Muscle layer of duodenum (tissue), 2 donors: ENCODE measurements around the gene S100A4.

ENCODE experiments used
- H3K27ac ChIP-seq: one replicate; pipeline ENCODE4 v1.7.0; 2013; ENCODE audit warnings: mild to moderate bottlenecking, low read length
- H3K27me3 ChIP-seq: one replicate; pipeline ENCODE4 v1.7.0; 2013; ENCODE audit warnings: low read depth, mild to moderate bottlenecking, control low read depth, low read length
- H3K36me3 ChIP-seq, 2 donors: one replicate each; pipeline ENCODE4 v1.7.0; 2013; ENCODE audit warnings: low read length in 2 of 2, control low read depth in 1 of 2, mild to moderate bottlenecking in 1 of 2; ENCODE audit not compliant: insufficient read depth in 2 of 2, control insufficient read depth in 1 of 2
- H3K4me1 ChIP-seq, 2 donors: one replicate each; pipeline ENCODE4 v1.7.0; 2013; ENCODE audit warnings: low read length in 2 of 2, mild to moderate bottlenecking in 2 of 2, control low read depth in 1 of 2, moderate library complexity in 1 of 2; ENCODE audit not compliant: insufficient read depth in 2 of 2, control insufficient read depth in 1 of 2
- H3K4me3 ChIP-seq, 2 donors: one replicate each; pipeline ENCODE4 v1.7.0; 2013; ENCODE audit warnings: low read length in 2 of 2, low read depth in 1 of 2, mild to moderate bottlenecking in 1 of 2
- H3K9me3 ChIP-seq, 2 donors: one replicate each; pipeline ENCODE4 v1.7.0; 2013; ENCODE audit warnings: low read length in 2 of 2, control low read depth in 1 of 2, mild to moderate bottlenecking in 1 of 2; ENCODE audit not compliant: control insufficient read depth in 1 of 2
- donor health status: healthy.

S100A4 gene

GRCh38 chr1:153513023-153513422 lies 32.6 kb downstream of the S100A4 start:
- no peaks in the 10 kb centered on the region for H3K36me3 ChIP-seq
- H3K27ac ChIP-seq, result no peak overlapping the region
- H3K4me3 ChIP-seq, result no peak overlapping the region
- no peaks in the 10 kb centered on the region for H3K4me1 ChIP-seq
- no peaks in the 10 kb centered on the region for H3K27me3 ChIP-seq
- no peaks in the 10 kb centered on the region for H3K9me3 ChIP-seq

DNA sequence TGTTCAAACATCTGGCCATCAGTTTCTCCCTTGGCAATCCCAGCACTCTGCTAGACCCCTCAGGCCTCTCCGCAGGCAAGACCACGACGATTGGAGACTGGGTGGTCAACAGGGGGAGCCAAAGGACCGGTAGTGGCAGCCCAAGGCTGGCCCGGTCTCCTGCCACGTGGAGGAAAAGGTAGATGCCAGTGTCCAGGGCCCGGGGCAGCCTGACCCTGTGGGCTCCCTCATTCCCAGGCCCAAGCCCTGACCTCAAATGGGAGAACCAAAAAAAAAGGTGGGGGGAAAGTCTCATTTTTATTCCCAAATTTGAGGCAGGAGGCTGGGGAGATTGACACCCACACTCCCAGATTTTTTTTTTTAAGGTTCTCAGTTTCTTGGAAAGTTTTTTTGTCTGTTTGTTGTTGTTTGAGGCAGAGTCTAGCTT lies 34.6 kb downstream of the S100A4 start:
- Histone ChIP-seq H3K27ac (no peak overlapping the region), H3K4me3 (no peak overlapping the region), H3K9me3 (no peaks in the 10 kb centered on the region), H3K36me3 (no peaks in the 10 kb centered on the region), H3K27me3 (no peaks in the 10 kb centered on the region), H3K4me1 (peaks cover 13 to 16% of the 10 kb centered on the region in 2 donors)

DNA sequence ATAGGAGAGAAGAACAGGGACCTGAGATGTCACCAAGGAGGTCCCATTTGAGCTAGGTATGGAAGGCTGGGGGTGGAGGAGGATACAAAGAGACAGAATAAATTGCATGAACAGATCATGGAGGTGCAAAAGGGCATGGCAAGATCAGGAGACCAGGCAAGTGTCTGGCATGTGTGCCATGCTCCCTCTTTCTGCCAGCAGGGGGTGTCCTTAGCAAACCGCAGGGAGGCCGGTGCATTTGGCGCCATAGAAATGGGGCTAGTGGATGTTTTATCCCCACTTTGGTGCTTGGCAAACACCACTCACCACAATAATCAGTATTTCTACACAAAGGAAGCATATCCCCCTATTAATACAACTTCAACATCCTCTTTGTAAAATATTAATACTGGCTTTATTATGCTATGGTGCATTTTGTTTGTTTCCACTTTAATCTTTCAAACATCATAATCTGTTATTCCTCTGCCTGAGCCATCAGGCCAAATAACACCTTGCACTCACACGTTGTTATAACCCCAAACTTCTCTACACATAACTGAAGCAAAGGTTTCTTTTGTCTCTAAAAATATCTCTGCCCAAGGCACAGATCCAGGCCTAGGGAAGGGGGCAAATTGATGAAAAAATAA lies 35.8 kb downstream of the S100A4 start:
- Histone ChIP-seq H3K9me3 (no peaks in the 10 kb centered on the region), H3K36me3 (no peaks in the 10 kb centered on the region), H3K27ac (no peak overlapping the region), H3K4me1 (peaks cover 13 to 17% of the 10 kb centered on the region in 2 donors), H3K27me3 (no peaks in the 10 kb centered on the region), H3K4me3 (no peak overlapping the region)

DNA sequence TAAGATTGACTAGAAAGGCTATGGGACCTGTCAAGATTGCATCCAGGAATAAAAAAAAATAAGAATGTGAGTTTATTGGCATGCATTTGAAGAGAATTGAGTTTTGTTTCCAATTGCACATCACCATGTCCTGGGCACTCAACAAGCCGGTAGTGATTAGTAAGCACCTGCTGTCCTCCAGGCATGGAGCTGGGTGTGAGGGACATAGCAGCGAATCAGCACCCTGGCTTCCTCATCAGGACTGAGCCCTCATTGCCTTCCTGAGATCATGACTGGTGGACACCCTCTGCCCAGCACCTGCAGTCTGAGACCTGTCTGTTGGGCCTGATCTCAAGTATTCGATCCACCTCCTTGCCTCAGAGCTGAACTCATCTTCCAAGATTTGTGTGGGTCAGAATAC lies 36.6 kb downstream of the S100A4 start:
- no peak overlapping the region for H3K27ac ChIP-seq
- H3K4me3 ChIP-seq, result no peak overlapping the region
- H3K4me1 ChIP-seq, result peaks cover 13 to 17% of the 10 kb centered on the region in 2 donors
- no peaks in the 10 kb centered on the region for H3K36me3 ChIP-seq
- H3K27me3 ChIP-seq, result no peaks in the 10 kb centered on the region
- H3K9me3 ChIP-seq, result no peaks in the 10 kb centered on the region

- no peaks in the 10 kb centered on the region for H3K9me3 ChIP-seq
- H3K4me3 ChIP-seq, result no peak overlapping the region
- no peaks in the 10 kb centered on the region for H3K27me3 ChIP-seq
- H3K36me3 ChIP-seq, result no peaks in the 10 kb centered on the region
- peak overlapping the region; percentile 63 for H3K27ac ChIP-seq
- peaks cover 13 to 17% of the 10 kb centered on the region in 2 donors for H3K4me1 ChIP-seq
These were observed 37.6 kb downstream of the S100A4 start for GRCh38 chr1:153507926-153508583.

GRCh38 chr1:153506831-153507413 lies 38.7 kb downstream of the S100A4 start:
- Histone ChIP-seq H3K36me3 (no peaks in the 10 kb centered on the region), H3K4me3 (no peak overlapping the region), H3K9me3 (no peaks in the 10 kb centered on the region), H3K4me1 (peaks cover 13 to 17% of the 10 kb centered on the region in 2 donors), H3K27ac (peak overlapping the region; percentile 73), H3K27me3 (no peaks in the 10 kb centered on the region)

- Histone ChIP-seq H3K27me3 (no peaks in the 10 kb centered on the region), H3K4me3 (no peak overlapping the region), H3K9me3 (no peaks in the 10 kb centered on the region), H3K4me1 (peaks cover 13 to 17% of the 10 kb centered on the region in 2 donors), H3K27ac (peak overlapping the region; percentile 73), H3K36me3 (no peaks in the 10 kb centered on the region)
These were observed 39.2 kb downstream of the S100A4 start for GRCh38 chr1:153506386-153506785.

GRCh38 chr1:153505576-153505975 lies 40.0 kb downstream of the S100A4 start:
- Histone ChIP-seq H3K4me1 (peaks cover 13 to 17% of the 10 kb centered on the region in 2 donors), H3K27ac (peak overlapping the region; percentile 73), H3K27me3 (no peaks in the 10 kb centered on the region), H3K4me3 (no peak overlapping the region), H3K36me3 (no peaks in the 10 kb centered on the region), H3K9me3 (no peaks in the 10 kb centered on the region)

DNA sequence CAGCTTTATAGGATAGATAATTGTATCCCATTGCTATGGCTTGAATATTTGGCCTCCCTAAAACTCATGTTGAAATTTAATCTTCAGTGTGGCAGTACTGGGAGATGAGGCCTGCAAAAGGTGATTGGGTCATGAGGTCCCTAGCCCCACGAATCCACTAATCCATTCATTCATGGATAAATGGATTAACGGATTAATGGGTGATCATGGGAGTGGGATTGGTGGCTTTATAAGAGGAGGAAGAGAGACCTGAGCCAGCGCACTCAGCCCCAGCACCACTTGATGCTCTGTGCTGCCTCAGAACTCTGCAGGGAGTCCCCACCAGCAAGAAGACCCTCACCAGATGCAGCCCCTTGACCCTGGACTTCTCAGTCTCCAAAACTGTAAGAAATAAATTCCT lies 41.8 kb downstream of the S100A4 start:
- Histone ChIP-seq H3K9me3 (no peaks in the 10 kb centered on the region), H3K36me3 (no peaks in the 10 kb centered on the region), H3K27me3 (no peaks in the 10 kb centered on the region), H3K27ac (no peak overlapping the region), H3K4me1 (peaks cover 13 to 17% of the 10 kb centered on the region in 2 donors), H3K4me3 (no peak overlapping the region)

- Histone ChIP-seq H3K4me1 (peaks cover 0 to 11% of the 10 kb centered on the region in 2 donors), H3K27ac (no peak overlapping the region), H3K36me3 (no peaks in the 10 kb centered on the region), H3K27me3 (no peaks in the 10 kb centered on the region), H3K4me3 (no peak overlapping the region), H3K9me3 (no peaks in the 10 kb centered on the region)
These were observed 46.9 kb downstream of the S100A4 start for GRCh38 chr1:153498746-153499145.

GRCh38 chr1:153495536-153495935 lies 50.1 kb downstream of the S100A4 start:
- Histone ChIP-seq H3K9me3 (no peaks in the 10 kb centered on the region), H3K4me1 (peaks cover 0 to 24% of the 10 kb centered on the region in 2 donors), H3K27ac (no peak overlapping the region), H3K4me3 (no peak overlapping the region), H3K36me3 (no peaks in the 10 kb centered on the region), H3K27me3 (no peaks in the 10 kb centered on the region)
